Hematopoietic multipotent progenitor cell treated with erythropoietin and hydrocortisone succinate and interleukin-3 and kit ligand, for 4 days (in vitro differentiated cells): ENCODE data around the gene EEF1AKMT2.
"Not testable (repeated sequence)": the region's sequence is repeated elsewhere in the genome, so short reads cannot be mapped to it uniquely, and the experiment has no call there.

Experiments
- DNase-seq: peaks from one replicate; pipeline ENCODE4 v3.0.0-alpha.2; 2015

EEF1AKMT2 gene

DNA sequence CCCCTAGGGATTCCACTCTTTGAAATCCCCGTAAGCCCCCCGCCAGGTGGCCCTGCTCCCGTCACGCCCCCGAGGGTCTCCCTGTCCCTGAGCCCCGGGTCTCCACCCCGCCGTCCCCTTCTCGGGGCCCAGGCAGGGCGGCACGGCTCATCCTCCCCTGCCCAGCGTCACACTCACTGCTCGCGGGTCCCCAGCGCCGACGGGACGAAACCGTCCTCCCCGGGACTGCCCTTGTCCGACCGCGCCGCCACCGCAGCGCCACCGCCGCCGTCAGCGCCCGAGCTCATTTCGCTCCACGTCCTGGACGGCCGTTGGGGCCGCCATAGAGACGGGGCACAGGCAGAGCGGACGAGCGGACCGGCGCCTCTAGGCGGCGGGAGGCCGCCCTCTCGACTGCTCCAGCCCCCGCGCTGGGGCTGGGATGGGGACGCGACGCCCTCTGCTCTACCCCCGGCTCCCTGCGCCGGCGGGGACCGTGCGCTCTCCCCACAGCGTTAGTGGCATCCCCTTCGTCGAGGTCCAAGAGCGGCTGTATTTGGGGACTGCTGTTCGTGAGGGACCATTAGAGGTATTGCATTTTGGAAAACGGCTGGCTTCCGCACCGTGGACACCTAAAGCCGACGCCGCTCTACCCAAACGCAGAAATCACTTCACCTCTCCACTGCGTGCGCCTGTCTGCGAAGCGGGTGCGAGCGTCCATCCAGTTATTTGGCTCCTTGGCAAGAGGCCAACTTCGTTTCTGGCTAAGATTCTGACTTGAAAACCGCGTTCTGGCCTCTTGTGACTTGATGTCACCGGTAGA lies at the start of gene EEF1AKMT2:
Gene EEF1AKMT2, minus strand, starts transcription at position 341 of the 802 bp plus-strand sequence. Its CDS starts 54 bp downstream, at position 287.
- DNase-seq = peak; percentile 94

GRCh38 chr10:124837687-124838086 lies 46.0 kb upstream of the EEF1AKMT2 start:
- DNase-seq = no peak

- DNase-seq = no peak
Measured at GRCh38 chr10:124831116-124831515, 39.4 kb upstream of the EEF1AKMT2 start.

GRCh38 chr10:124830445-124830844 lies 38.8 kb upstream of the EEF1AKMT2 start:
- no peak for DNase-seq

DNA sequence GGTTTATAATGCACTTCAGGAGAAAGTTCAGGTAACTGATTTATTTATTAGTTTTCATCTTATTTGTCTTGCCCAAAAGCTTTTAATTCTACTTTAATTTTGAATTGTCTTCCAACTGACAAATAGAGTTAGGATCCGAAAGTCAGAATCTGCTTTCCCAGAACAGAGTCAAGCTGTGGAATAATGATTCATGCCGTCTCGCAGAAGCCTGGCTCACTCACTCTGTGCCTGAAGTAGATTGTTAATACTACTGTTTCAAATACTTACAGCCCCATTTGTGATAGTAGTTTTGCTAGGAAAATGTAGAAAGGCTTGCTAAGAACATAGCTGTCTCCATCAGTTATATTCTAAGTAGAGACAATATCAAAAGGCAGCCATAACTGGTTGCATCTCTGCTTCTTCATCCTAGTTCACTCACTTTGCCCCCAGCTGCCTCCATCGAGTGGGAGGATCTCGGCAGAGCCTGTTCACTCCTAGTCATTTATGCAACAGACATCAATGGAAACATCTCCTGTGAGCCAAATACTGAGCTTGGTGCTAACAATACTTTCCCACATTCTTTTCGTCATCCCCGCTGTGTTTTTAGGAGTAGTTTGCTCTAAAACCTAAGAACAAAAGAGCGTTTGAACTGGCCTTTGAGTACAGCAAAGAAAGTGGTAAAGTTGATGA lies 37.9 kb upstream of the EEF1AKMT2 start:
- no peak for DNase-seq

- peak; percentile 71 for DNase-seq
Measured at GRCh38 chr10:124827474-124827873, 35.8 kb upstream of the EEF1AKMT2 start.

DNA sequence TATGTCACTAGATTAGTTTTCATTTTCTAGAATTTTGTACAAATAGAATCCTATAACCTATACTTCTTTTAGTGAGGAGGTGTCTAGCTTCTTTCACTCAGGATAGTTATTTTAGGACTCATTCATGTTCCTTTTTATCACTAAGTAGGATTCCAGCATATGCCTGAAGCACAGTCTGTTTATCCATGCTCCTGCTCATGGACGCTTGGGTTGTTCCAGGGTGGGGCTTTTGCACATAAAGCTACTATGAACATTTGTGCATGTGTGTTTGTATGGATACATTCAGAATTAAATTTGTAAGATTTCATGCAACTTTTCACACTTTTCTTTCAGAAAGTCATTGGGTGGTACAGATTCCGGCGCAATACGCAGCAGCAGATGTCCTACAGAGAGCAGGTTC lies 34.6 kb upstream of the EEF1AKMT2 start:
- no peak for DNase-seq

GRCh38 chr10:124825702-124826101 lies 34.0 kb upstream of the EEF1AKMT2 start:
- no peak for DNase-seq

GRCh38 chr10:124824932-124825331 lies 33.2 kb upstream of the EEF1AKMT2 start:
- not testable (repeated sequence) for DNase-seq

GRCh38 chr10:124824507-124824906 lies 32.8 kb upstream of the EEF1AKMT2 start:
- no peak for DNase-seq

GRCh38 chr10:124821520-124821919 lies 29.8 kb upstream of the EEF1AKMT2 start:
- no peak for DNase-seq

GRCh38 chr10:124820121-124820520 lies 28.4 kb upstream of the EEF1AKMT2 start:
- no peak for DNase-seq

- DNase-seq = peak; percentile 69
Measured at GRCh38 chr10:124802313-124802675, 10.6 kb upstream of the EEF1AKMT2 start.

DNA sequence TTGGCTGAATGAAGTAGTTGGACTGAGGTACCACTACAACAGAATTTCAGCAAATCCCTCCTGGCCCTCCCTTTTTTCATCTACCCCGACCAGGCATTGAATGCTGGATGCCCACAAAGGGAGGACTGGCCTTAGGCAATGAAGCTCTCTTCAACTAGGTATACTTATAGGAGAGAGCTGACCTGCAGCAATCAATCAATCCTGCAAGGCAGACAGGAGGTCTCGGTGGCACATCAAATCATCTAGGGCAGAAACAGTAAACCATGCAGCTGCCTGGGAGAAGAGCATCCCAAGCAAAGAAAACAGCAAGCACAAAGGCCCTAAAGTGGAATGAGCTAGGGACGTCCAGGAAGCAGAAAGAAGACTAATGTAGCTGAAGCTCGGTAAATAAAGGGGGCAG lies 7.5 kb upstream of the EEF1AKMT2 start:
- DNase-seq = no peak

GRCh38 chr10:124798781-124799180 lies 7.1 kb upstream of the EEF1AKMT2 start:
- no peak for DNase-seq

- DNase-seq = no peak
Measured at GRCh38 chr10:124798364-124798763, 6.7 kb upstream of the EEF1AKMT2 start.

GRCh38 chr10:124792998-124793352 lies 1.3 kb upstream of the EEF1AKMT2 start:
- no peak for DNase-seq

- DNase-seq = not testable (repeated sequence)
Measured at GRCh38 chr10:124782900-124783299, 8.8 kb downstream of the EEF1AKMT2 start.

GRCh38 chr10:124768791-124769190 lies 22.9 kb downstream of the EEF1AKMT2 start:
- DNase-seq = no peak

DNA sequence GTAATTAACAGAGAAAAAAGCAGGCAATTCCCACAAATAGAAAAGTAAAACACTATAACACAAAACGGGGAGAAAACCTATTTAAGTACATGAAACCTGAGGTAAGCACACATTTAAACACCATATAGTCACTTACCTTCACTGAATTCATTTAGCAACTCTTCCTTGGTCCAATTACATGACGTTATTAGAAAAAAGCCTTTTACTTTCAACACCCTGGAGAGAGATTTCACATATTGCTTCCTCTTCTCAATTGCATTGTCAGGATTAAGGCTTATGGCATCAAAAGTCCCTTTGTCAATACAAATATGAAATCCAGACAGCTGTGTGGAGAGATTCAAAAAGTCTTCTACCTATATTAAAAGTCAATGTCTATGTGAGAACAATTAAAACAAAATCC lies 26.4 kb downstream of the EEF1AKMT2 start:
- no peak for DNase-seq

GRCh38 chr10:124763267-124763666 lies 28.4 kb downstream of the EEF1AKMT2 start:
- no peak for DNase-seq

DNA sequence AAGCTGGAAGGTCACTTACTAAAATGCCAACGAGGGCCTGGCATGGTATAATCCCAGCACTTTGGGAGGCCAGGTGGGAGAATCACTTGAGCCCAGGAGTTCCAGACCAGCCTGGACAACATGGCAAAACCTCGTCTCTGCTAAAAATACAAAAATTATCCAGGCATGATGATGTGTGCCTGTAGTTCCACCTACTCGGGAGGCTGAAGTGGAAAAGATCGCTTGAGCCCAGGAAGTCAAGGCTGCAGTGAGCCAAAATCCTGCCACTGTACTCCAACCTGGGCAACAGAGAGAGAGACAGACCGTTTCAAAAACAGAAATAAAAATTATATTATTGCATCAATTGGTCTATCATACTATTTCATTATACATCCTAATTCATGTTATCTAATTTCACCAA lies 29.4 kb downstream of the EEF1AKMT2 start:
- no peak for DNase-seq

DNA sequence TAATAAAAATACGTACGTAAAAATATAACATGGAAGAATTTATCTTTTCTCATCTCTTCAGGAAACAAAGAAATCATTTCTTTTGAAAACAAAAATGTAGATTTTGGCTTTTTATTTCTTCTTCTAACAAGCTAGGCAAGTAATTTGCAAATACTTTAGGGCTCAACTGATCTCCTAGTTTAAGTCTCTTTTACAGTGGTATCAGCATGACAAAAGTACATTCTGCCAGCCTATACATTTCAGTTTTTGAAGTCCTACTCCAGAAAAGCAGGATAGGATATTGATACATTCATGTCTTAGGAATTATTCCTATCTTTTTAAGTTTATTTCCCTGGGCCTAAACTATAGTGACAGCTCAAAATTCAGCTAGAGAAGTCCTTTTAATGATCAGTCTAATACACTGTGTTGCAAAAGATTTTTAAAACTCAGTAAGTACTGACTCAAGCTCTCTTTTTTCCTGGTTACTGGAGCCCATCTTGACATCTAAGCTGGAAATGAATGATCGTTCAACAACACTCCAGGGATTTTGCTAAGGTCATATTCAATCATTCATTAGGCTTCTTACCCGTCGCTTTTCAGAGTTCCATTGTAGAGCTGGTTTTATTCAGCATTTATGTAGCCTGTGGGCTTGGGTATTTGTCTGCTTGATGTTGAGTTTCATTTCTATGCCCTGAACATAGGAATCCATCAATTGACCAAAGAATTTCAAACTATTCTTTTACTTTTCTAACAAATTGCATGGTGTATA lies 35.4 kb downstream of the EEF1AKMT2 start:
- DNase-seq = no peak

DNA sequence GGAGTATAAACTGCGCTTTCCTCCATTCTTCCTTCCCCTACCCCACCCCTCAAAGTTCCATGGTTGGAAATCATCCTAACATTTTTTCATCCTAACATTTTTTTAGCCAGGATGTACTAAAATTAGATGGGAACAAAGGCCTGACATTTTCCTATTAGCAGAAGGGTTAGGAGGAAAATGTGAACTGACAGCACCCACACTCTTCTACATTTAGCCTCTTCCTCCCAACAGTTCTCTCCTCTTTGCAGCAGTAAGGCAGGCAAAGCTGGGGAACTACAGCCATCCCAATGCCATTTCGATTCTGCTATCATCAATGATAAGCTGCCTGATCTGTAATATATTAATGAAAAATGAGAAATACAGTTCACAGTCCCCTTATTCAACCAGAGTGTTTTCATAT lies 36.1 kb downstream of the EEF1AKMT2 start:
- DNase-seq = no peak
